ENCODE measurements around the gene KRT13. TPM values are rescaled to one million over a fixed set of nuclear protein-coding genes. Genes with fewer than 3 reads are reported as not detected.

Gene KRT13
- total RNA-seq, 2 donors from 2014 or later = not detected

DNA sequence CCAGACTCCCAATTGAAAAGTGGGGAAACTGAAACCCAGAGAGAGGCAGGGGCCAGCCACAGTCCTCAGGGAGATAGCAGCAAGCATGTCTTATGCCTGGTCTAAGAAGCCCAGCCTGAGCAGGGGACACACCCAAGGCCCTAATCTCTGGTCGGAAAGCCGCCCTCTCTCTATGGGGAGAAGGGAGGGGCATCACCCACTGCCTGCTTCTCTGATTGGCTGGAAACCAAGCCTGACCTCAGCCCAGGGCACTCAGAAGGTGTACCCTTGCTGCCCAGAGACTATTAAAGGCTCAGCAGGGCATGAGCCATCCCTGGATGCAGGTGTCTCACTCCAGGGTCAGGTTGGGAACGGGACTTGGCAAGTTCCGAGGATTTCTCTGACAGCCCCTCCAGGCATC is 5.7 kb upstream of the KRT13 start:
- no peaks in the 10 kb centered on the region for H3K27me3 ChIP-seq (ENCODE audit: control insufficient read depth, insufficient read depth, low read length, poor library complexity, severe bottlenecking)
- Mint-ChIP-seq H3K4me3 (no peak overlapping the region), H3K36me3 (ENCODE audit: low read depth) (no peaks in the 10 kb centered on the region), H3K27me3 (ENCODE audit: insufficient read depth) (no peaks in the 10 kb centered on the region), H3K4me1 (peaks cover 15% of the 10 kb centered on the region), H3K9me3 (no peaks in the 10 kb centered on the region), H3K27ac (no peak overlapping the region)
- no peaks in the 10 kb centered on the region for H3K9me3 ChIP-seq (ENCODE audit: control insufficient read depth, low read length)
- no peaks in the 10 kb centered on the region for H3K36me3 ChIP-seq (ENCODE audit: control insufficient read depth, insufficient read depth, low read length)
- no peaks in the 10 kb centered on the region for H3K4me1 ChIP-seq (ENCODE audit: control insufficient read depth, insufficient read depth, low read length)
- DNase-seq = peak; percentile 78
- TF ChIP-seq, protein P1, sequence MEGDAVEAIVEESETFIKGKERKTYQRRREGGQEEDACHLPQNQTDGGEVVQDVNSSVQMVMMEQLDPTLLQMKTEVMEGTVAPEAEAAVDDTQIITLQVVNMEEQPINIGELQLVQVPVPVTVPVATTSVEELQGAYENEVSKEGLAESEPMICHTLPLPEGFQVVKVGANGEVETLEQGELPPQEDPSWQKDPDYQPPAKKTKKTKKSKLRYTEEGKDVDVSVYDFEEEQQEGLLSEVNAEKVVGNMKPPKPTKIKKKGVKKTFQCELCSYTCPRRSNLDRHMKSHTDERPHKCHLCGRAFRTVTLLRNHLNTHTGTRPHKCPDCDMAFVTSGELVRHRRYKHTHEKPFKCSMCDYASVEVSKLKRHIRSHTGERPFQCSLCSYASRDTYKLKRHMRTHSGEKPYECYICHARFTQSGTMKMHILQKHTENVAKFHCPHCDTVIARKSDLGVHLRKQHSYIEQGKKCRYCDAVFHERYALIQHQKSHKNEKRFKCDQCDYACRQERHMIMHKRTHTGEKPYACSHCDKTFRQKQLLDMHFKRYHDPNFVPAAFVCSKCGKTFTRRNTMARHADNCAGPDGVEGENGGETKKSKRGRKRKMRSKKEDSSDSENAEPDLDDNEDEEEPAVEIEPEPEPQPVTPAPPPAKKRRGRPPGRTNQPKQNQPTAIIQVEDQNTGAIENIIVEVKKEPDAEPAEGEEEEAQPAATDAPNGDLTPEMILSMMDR (conservative IDR thresholded peaks at IDR 0.05) = no peak
- WGBS, 2 experiments (ENCODE audit: insufficient coverage in 1 of 2, insufficient read length in 1 of 2) = 72 to 77% methylated on average over 2 to 4 of the region's 4 CpGs
- H3K27ac ChIP-seq (ENCODE audit: low read depth, low read length) = no peak overlapping the region
- no peak overlapping the region for H3K4me3 ChIP-seq (ENCODE audit: low read length)
- no peak overlapping the region for H3K9ac ChIP-seq (ENCODE audit: extremely low read depth, low read length, poor library complexity, severe bottlenecking)

DNA sequence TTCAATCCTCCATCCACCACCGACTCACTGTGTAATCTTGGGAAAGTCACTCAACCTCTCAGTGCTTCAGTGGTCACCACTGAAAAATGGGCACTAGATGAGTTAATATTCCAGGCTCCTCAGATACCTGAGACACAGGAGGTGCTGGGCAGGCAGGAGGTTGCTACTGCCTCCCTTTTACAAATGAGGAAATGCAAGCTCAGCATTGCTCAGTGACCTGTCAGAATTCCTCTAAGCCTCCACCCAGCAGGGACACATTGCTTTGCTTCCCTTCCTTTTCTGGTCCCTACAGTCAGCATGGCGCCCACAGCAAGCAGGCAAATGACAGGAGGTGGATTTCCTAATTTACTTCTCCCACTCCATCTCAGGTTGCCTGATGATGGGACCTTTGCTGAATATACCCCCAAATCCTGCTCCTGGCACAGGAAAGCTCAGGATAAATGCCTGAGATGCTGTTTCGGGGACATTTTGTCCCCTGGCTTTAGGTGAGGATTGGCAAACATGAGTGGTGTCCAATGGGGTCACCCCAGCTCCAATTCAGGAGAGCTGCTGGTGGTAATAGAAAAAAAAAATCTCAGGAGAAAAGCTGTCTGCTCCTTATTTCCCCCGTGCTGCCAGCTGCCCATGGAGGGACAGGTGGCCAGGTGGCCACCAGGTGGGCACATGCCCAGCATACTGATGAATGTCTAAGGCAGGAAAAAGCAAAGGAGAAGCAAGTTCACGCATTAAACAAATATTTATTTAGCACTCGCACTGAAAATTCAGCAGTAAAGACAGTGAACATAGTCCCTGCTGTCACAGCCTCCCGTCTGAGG is 5.0 kb upstream of the KRT13 start:
- WGBS, 2 experiments (ENCODE audit: insufficient coverage in 1 of 2, insufficient read length in 1 of 2) = 86 to 90% methylated on average over 6 to 7 of the region's 7 CpGs
- peak; percentile 82 for DNase-seq
- no peak overlapping the region for H3K4me3 ChIP-seq (ENCODE audit: low read length)
- H3K9me3 ChIP-seq (ENCODE audit: control insufficient read depth, low read length) = no peaks in the 10 kb centered on the region
- H3K4me3 Mint-ChIP-seq = no peak overlapping the region
- H3K4me1 ChIP-seq (ENCODE audit: control insufficient read depth, insufficient read depth, low read length) = no peaks in the 10 kb centered on the region
- TF ChIP-seq, protein P1 (conservative IDR thresholded peaks at IDR 0.05) = peak; percentile 13
- no peaks in the 10 kb centered on the region for H3K36me3 ChIP-seq (ENCODE audit: control insufficient read depth, insufficient read depth, low read length)
- H3K36me3 Mint-ChIP-seq (ENCODE audit: low read depth) = no peaks in the 10 kb centered on the region
- peaks cover 15% of the 10 kb centered on the region for H3K4me1 Mint-ChIP-seq
- no peaks in the 10 kb centered on the region for H3K9me3 Mint-ChIP-seq
- H3K27ac ChIP-seq (ENCODE audit: low read depth, low read length) = no peak overlapping the region
- H3K27me3 Mint-ChIP-seq (ENCODE audit: insufficient read depth) = no peaks in the 10 kb centered on the region
- no peaks in the 10 kb centered on the region for H3K27me3 ChIP-seq (ENCODE audit: control insufficient read depth, insufficient read depth, low read length, poor library complexity, severe bottlenecking)
- H3K27ac Mint-ChIP-seq = no peak overlapping the region
- no peak overlapping the region for H3K9ac ChIP-seq (ENCODE audit: extremely low read depth, low read length, poor library complexity, severe bottlenecking)

DNA sequence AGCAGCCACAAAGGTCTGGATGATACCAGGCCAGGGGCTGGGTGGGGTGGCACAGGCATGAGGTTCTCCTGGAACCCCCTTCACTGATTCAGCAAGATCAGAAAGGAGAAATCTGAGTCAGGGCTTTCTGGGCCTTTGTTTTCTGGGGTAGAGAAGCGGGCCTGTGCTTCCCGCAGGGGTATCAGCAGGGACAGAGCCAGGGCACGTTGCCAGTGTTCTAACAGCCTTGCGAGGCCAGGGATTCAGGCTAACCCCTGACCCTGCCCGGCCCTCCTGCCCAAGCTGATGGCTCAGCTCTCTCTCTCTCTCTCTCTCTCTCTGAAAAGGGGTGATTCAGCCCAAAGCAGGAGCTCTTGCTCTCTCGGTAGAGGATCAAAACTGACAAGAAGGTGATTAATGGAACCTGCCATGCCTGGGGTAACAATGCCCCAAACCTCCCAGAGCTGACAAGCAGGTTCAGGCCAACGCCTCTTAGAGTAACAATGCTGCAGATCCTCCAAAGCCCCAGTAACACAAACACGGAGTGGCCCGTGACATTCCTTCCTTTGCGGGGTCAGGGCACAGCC is 2.0 kb upstream of the KRT13 start:
- no peaks in the 10 kb centered on the region for H3K27me3 Mint-ChIP-seq (ENCODE audit: insufficient read depth)
- H3K4me1 Mint-ChIP-seq = peaks cover 13% of the 10 kb centered on the region
- Histone ChIP-seq H3K27me3 (ENCODE audit: control insufficient read depth, insufficient read depth, low read length, poor library complexity, severe bottlenecking) (no peaks in the 10 kb centered on the region), H3K9ac (ENCODE audit: extremely low read depth, low read length, poor library complexity, severe bottlenecking) (no peak overlapping the region), H3K36me3 (ENCODE audit: control insufficient read depth, insufficient read depth, low read length) (no peaks in the 10 kb centered on the region), H3K4me1 (ENCODE audit: control insufficient read depth, insufficient read depth, low read length) (no peaks in the 10 kb centered on the region), H3K4me3 (ENCODE audit: low read length) (no peak overlapping the region), H3K27ac (ENCODE audit: low read depth, low read length) (no peak overlapping the region), H3K9me3 (ENCODE audit: control insufficient read depth, low read length) (no peaks in the 10 kb centered on the region)
- H3K27ac Mint-ChIP-seq = peak overlapping the region; percentile 15
- WGBS, 2 experiments (ENCODE audit: insufficient coverage in 1 of 2, insufficient read length in 1 of 2) = 66 to 72% methylated on average over 9 to 10 of the region's 10 CpGs
- TF ChIP-seq, protein P1 (conservative IDR thresholded peaks at IDR 0.05) = no peak
- H3K9me3 Mint-ChIP-seq = no peaks in the 10 kb centered on the region
- DNase-seq = no peak
- no peak overlapping the region for H3K4me3 Mint-ChIP-seq
- H3K36me3 Mint-ChIP-seq (ENCODE audit: low read depth) = no peaks in the 10 kb centered on the region
